Activated T-cell treated with anti-CD3 and anti-CD28 coated beads for 24 hours (primary cell): ENCODE data around the gene PIGS.
"Not testable (repeated sequence)": the region's sequence is repeated elsewhere in the genome, so short reads cannot be mapped to it uniquely, and the experiment has no call there.

ENCODE experiments used
- DNase-seq: peaks from one replicate; pipeline ENCODE4 v3.0.0-alpha.2; 2020; ENCODE audit warnings: low read depth

PIGS gene

DNA sequence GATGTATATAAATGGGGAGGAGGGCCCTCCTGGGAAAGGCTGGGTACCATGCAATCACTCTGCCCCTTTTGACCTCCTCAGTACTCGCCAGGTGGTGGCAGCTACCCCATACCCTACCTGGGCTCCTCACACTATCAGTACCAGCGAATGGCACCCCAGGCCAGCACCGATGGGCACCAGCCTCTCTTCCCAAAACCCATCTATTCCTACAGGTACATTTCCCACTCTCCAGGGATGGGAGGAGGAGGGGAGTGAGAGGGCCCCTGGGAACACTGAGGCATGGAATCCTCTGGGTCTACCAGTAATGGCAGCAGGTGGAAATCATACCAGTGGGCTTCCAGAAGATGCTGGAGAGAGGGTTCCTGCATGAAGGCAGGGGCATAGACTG, 42.3 kb downstream of the PIGS start:
- DNase-seq, result no peak

DNA sequence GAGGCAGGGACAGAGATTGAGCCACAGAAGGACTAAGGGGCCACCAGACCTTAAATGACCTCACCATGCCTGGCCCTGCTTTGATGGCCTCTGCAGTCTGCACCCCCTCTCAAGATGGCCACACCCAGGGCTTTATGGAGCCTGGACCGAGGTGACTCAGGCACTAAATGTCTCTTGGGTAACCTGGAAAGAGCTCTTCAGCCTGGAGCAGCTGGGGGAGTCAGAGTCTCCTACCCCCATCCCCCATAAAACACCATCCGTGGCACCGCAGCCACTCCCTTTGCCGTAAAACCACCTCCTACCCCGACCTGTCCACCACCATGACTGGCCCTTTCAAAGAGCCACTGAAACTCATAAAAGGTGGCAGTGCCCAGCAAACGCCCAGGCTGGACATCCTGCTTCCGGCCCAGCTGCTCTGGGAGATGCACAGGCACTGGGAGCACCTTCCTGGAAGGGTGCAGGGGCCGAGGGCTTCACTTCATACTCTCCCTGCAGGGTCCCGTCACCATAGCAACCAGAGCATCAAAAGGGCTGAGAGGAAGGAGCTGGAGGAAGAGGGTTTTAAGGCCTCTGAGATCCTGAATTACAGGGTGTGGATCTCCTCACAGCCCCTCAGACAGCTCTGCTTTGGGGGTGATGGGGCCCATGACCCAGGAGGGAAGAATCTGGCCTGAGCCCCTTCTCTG, 42.9 kb downstream of the PIGS start:
- DNase-seq, result no peak

GRCh38 chr17:28527859-28528258, 43.5 kb downstream of the PIGS start:
- no peak for DNase-seq

- no peak for DNase-seq
Measured at GRCh38 chr17:28527181-28527681, 44.1 kb downstream of the PIGS start.

GRCh38 chr17:28526381-28526780, 44.9 kb downstream of the PIGS start:
- no peak for DNase-seq

DNA sequence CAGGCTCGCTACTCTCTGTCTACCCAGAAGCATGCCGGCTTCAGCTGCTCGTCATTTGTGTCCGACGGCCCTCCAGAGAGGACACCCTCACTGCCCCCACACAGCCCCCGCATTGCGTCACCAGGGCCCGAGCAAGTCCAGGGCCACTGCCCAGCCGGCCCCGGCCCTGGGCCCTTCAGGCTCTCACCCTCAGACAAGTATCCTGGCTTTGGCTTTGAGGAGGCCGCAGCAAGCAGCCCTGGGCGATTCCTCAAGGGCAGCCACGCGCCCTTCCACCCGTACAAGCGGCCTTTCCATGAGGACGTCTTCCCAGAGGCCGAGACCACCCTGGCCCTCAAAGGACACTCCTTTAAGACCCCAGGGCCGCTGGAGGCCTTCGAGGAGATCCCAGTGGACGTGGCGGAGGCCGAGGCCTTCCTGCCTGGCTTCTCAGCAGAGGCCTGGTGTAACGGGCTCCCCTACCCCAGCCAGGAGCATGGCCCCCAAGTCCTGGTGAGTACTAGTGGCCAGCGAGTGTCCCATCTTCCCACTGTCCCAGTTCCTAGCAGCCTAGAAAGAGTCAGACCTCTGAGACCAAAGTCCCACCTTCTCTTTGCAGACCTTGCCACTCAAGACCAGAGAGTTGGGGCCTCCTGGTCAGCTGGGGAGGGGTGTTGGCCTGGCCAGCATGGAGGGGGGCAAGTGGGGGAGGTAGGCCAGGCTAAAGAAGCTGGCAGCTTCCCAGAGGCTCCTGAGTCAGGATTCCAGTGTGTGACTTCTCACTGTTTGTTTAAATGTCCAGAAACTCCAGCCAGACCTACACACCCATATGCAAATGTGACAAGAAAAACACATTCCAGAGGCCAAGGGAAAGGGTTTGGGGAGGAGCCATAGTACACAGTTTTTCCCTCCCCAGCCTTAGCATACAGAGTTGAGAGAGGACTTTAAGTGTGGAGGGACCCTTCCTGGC, 46.6 kb downstream of the PIGS start:
- no peak for DNase-seq

- no peak for DNase-seq
Measured at GRCh38 chr17:28523876-28524275, 47.4 kb downstream of the PIGS start.

DNA sequence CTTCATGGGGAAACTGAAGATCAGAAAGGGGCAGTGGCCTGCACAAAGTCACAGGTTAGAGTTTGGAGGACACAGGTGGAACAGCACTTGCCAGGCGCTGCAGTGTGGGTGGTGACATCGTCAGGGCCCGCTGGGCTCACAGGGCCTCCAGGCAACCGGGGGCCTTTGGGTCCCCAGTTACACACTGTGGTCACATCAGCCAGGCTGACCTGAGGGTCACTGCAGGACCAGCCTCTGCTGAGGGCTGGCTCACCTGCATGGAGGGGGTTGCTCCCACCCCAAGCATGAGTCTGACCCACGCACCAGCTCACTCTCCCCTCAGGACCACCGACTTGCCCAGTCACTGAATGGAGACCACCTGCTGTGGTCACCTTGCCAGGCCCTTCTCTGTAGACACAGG, 48.1 kb downstream of the PIGS start:
- no peak for DNase-seq

GRCh38 chr17:28522281-28522680, 49.0 kb downstream of the PIGS start:
- DNase-seq, result not testable (repeated sequence)

- DNase-seq, result no peak
Measured at GRCh38 chr17:28521311-28522085, 49.8 kb downstream of the PIGS start.

DNA sequence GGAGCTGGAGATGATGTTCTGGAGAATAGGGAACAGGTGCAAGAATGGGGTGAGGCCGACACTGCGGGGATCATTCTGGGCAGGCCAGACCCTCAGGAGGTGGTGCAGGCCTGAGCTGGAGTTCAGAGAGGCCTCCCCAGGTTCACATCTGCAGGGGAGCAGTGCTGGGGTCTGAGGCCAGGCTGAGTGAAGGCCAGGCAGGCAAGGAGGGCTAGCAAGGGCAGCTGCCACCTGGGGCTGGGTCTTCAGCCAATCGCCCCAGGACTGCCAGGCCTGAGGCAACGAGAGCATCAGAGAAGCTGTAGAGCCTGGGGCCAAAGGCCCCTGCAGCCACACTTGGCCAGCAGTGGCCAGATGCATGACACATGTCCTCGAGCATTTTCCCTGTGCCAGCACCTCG, 50.6 kb downstream of the PIGS start:
- no peak for DNase-seq

- DNase-seq, result no peak
Measured at GRCh38 chr17:28519236-28519635, 52.1 kb downstream of the PIGS start.

DNA sequence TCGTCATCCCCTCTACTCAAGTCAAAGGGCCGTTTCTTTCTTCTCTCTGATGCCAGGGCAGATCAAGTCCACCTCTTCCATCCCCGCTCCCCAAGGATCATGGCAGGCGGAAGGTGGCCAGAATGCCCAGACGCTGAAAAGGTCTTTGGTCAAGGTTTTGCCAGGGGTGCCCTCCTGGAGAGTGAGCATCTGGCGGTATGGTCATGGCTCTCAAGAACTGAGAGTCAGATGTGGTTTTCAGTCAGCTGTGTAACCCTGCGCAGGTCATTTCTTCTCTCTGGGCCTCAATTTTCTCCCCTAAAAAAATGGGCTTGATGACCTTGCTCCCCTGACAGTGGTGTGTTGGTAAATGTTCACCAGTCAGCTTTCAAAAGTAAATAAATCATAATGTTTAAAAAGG, 52.7 kb downstream of the PIGS start:
- no peak for DNase-seq

GRCh38 chr17:28518132-28518531, 53.2 kb downstream of the PIGS start:
- DNase-seq, result no peak

GRCh38 chr17:28515518-28515917, 55.8 kb downstream of the PIGS start:
- DNase-seq, result no peak

- no peak for DNase-seq
Measured at GRCh38 chr17:28514561-28515002, 56.7 kb downstream of the PIGS start.

GRCh38 chr17:28513476-28513875, 57.8 kb downstream of the PIGS start:
- DNase-seq, result no peak

DNA sequence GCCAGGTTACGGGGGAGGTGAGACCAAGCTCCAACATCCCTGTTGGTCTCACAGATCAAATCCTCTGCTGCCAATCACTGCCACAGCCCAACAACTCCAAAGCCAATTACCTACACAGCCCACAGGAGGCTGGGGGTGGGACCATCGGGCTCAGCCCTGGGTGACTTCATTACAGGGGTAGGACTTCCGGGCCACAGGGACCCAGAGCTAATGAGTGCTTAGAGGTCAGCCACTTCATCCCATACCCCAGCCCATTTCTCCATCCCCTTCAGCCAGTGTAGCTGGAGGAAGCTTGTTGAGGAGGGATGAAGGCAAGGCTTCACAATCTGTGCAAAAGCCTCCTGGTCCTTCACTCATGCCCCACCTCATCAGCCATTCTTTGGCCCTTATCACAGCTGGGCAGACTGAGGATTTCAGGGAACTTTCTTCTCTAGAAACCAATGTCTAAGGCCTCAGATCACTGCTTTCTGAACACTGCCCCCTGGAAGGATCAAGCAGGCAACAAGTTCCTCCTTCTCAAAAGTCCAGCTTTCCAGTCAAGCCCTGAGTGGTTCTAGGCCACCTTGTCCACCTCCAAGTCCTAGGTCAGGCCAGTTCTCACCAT, 59.4 kb downstream of the PIGS start:
- DNase-seq, result no peak

DNA sequence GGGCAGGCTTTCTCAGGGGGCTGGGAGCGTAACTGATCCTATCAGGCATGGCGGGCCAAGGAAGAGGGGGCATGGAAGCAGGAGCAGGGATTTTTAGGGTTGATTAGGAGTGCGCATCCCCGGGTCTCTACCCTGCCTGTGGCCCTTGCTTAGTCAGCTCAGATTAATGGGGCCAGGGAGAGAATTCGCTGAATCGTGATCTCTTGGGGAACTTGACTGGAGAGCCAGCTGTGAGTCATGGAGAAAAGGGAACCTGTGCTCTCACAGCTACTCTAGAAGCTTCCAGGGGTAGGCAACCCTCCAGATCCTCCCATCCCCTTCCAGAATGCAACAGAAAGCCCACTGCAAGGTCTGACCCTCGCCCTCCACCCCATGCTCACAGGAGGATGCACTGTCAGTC, 61.5 kb downstream of the PIGS start:
- no peak for DNase-seq

DNA sequence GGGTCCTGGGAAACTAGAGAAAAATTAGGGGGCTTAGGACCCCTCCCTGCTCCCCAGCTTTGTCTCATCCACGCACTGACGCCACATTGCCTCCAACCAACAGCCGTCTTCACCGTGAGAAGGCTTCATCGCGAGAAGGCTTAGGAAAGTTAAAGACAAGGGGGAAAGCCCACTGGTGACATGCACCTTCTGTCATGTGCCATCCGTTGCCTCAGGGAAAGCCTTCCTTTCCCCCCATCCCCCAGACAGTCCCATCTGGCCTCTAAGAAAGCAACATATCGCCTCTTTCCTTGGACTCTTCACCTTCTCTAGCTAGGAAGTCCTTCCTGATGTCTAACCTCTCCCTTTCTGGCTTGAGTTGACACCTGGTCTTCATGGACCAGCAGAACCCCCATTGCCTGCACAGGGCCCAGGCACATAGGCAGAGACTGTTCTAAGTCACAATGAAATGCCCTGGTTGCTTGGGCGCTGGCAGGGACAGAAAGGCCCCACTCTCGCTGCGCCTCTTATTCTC, 63.1 kb downstream of the PIGS start:
- DNase-seq, result no peak

DNA sequence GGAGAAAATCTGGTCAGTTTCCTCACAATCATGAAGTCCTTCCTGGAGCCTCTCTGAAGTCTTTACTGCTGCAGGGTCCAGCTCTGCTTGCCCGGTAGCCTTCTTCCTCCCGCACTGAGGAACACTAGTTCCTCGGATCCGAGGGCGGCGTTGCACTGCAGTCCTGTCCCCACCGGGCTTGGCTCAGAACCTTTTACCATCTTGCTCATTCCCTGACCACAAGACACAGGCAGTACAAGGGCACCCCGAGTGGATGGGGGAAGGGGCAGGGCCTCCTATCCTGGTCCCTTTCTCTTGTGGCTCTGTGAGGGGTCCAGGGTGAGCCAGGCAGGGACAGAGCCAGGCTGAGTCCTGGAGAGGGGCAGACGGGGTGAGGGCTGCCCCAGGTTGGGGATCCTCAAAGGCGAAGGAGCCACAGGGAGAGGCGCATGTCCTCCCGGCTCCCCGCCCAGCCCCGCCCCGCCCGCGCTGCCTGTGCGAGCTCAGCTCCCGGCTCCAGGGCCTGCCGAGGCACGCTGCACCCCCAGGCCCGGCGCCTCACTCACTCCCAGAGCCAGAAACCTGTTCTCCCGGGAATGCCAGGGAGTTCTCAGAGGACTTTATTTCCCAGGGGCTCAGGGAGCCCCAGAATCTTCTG, 63.6 kb downstream of the PIGS start:
- DNase-seq, result no peak
